Esophagus squamous epithelium (tissue), 5 donors: ENCODE data around the gene CYSLTR2. TPM values are rescaled to one million over a fixed set of nuclear protein-coding genes. Genes with fewer than 3 reads are reported as not detected.

ENCODE experiments used
- DNase-seq: peaks from one replicate; lab custom pipeline; 2025; lab: John Stamatoyannopoulos, UW
- H3K27ac ChIP-seq, 4 donors: fragments of 200-600 bp; sonication (generic); one replicate each; pipeline ENCODE4 v1.5.1; 2016 to 2019; ENCODE audit warnings: mild to moderate bottlenecking in 1 of 4
- H3K27me3 ChIP-seq, 4 donors: fragments of 200-600 bp; sonication (generic); 1 replicate in 3 of 4; 2 replicates in 1 of 4; pipeline versions ENCODE4 v1.5.1 to v1.6.0; 2017 to 2021; ENCODE audit warnings: antibody characterized with exemption in 1 of 4
- H3K36me3 ChIP-seq, 3 donors: fragments of 200-600 bp; sonication (generic); one replicate each; pipeline ENCODE4 v1.5.1; 2016 to 2019
- H3K4me1 ChIP-seq, 3 donors: fragments of 200-600 bp; sonication (generic); one replicate each; pipeline ENCODE4 v1.5.1; 2017 to 2019
- H3K4me3 ChIP-seq, 4 donors: fragments of 200-600 bp; sonication (generic); 1 replicate in 3 of 4; 2 replicates in 1 of 4; pipeline ENCODE4 v1.5.1; 2016 to 2019; ENCODE audit warnings: mild to moderate bottlenecking in 2 of 4, moderate library complexity in 1 of 4
- H3K9me3 ChIP-seq, 3 donors: fragments of 200-600 bp; sonication (generic); one replicate each; pipeline ENCODE4 v1.5.1; 2016 to 2019
- POLR2A ChIP-seq, 4 donors: fragments of 450-650 bp; IDR thresholded peaks; one replicate each; pipeline ENCODE4 v1.6.1; 2017; ENCODE audit warnings: antibody characterized with exemption in 4 of 4, mild to moderate bottlenecking in 4 of 4, moderate library complexity in 3 of 4
- WGBS, 2 donors: methylation state at CpG; one replicate each; pipeline ENCODE4 v1.1.5; 2018; 5-methylcytosine and 5-hydroxymethylcytosine counted together
- intact Hi-C: fragments of 100-400 bp; cut with DNase I; formaldehyde crosslinking; loops from one replicate; pipeline ENCODE4 v1.15.0; 2022
- total RNA-seq, 4 donors: library from RNA; depleted of rRNA; stranded (reverse); fragments of >200 nt; gene quantifications; one replicate each; pipeline ENCODE4 v1.1.0, GENCODE V29; 2016
- TF ChIP-seq, protein P1 (sequence below), 6 experiments: fragments of 450-650 bp in 4 of 6; fragments of 200-600 bp in 2 of 6; sonication (generic) in 2 of 6; IDR thresholded peaks; one replicate each; pipeline ENCODE4 v1.5.1; 2016 to 2019; ENCODE audit warnings: antibody characterized with exemption in 6 of 6, mild to moderate bottlenecking in 4 of 6, moderate library complexity in 4 of 6
- donor health status: DM: yes; HTN: yes; CAD: no.

Gene CYSLTR2
- total RNA-seq, 4 donors from 2014 or later = 0.04 to 0.94 (median 0.21) TPM

DNA sequence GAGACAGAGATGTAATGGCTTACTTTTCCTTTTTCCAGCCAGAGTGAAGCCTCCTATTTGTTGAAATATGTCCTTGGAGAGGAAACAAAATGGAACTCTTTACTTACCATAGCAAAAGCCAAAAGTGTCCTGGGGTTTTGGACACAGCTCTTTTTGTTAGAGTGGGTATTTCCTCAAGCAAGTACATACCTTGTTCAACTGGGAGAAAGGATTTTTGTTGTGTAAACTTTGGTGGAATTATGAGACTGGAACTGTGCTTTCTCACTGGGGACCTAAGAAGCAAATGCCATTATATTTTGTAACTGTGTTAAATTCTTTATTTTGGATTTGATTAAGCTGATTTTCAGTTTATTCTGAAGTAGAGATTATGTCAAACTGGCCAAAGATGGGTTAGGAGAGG, 58.4 kb downstream of the CYSLTR2 start:
- peaks cover 0 to 13% (median 0%) of the 10 kb centered on the region in 3 donors for H3K9me3 ChIP-seq
- H3K36me3 ChIP-seq = no peaks in the 10 kb centered on the region
- no peaks in the 10 kb centered on the region for H3K27me3 ChIP-seq
- no peak overlapping the region for H3K4me3 ChIP-seq
- H3K27ac ChIP-seq = no peak overlapping the region
- H3K4me1 ChIP-seq = no peaks in the 10 kb centered on the region
- DNase-seq = no peak
- no peak for TF ChIP-seq POLR2A (IDR thresholded peaks at IDR 0.05)
- TF ChIP-seq, protein P1, sequence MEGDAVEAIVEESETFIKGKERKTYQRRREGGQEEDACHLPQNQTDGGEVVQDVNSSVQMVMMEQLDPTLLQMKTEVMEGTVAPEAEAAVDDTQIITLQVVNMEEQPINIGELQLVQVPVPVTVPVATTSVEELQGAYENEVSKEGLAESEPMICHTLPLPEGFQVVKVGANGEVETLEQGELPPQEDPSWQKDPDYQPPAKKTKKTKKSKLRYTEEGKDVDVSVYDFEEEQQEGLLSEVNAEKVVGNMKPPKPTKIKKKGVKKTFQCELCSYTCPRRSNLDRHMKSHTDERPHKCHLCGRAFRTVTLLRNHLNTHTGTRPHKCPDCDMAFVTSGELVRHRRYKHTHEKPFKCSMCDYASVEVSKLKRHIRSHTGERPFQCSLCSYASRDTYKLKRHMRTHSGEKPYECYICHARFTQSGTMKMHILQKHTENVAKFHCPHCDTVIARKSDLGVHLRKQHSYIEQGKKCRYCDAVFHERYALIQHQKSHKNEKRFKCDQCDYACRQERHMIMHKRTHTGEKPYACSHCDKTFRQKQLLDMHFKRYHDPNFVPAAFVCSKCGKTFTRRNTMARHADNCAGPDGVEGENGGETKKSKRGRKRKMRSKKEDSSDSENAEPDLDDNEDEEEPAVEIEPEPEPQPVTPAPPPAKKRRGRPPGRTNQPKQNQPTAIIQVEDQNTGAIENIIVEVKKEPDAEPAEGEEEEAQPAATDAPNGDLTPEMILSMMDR (IDR thresholded peaks at IDR 0.05) = no peak
- intact Hi-C loops = no loop called here

DNA sequence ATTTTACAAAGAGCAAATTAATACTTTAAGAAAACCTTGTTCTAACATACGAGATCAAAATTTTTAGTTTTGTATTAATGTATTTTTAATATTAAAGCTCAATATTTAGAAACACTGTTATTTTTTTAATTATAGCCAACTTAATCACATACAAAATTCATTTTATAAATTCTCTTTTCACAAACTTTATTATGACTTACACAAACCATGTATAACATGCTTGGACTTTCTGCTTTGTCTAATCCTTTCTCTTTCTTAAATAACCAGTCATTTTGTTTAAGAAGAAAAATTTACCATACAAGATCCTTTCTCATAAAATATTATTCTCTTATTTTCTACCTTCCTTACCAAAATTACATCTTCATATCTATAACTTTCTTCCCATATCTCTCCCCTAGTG, 62.2 kb downstream of the CYSLTR2 start:
- WGBS, 2 donors = 79 to 83% methylated on average over 1 of the region's 1 CpG
- Histone ChIP-seq H3K9me3 (peaks cover 0 to 40% (median 0%) of the 10 kb centered on the region in 3 donors), H3K36me3 (no peaks in the 10 kb centered on the region), H3K27me3 (no peaks in the 10 kb centered on the region), H3K27ac (no peak overlapping the region), H3K4me3 (no peak overlapping the region), H3K4me1 (no peaks in the 10 kb centered on the region)
- no peak for TF ChIP-seq POLR2A (IDR thresholded peaks at IDR 0.05)
- TF ChIP-seq, protein P1 (IDR thresholded peaks at IDR 0.05) = no peak
- no peak for DNase-seq
- intact Hi-C loops = no loop called here

DNA sequence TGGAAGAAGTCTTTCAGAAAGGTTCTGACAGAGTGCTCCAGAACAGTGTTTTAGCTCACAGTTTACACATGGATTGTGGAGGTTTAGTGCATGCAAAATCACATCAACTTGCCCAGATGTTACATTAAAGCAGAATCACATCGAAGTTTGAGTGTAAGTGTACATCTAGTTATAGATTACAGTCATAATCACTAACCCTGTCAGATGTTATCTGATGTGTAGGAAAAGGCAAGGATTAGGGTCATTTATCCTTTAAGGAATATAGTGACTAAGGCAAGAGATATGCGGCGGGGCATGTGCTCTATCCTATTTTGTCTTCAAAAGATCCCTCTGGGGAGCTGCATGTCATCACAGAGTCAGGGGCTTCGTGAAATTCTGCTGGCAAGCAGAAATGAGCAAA, 66.9 kb downstream of the CYSLTR2 start:
- Histone ChIP-seq H3K27me3 (no peaks in the 10 kb centered on the region), H3K9me3 (peaks cover 0 to 36% (median 0%) of the 10 kb centered on the region in 3 donors), H3K4me3 (no peak overlapping the region), H3K36me3 (no peaks in the 10 kb centered on the region), H3K27ac (no peak overlapping the region), H3K4me1 (no peaks in the 10 kb centered on the region)
- no peak for DNase-seq
- TF ChIP-seq, protein P1 (IDR thresholded peaks at IDR 0.05) = no peak
- TF ChIP-seq POLR2A (IDR thresholded peaks at IDR 0.05) = no peak
- WGBS, 2 donors = 56 to 71% methylated on average over 4 of the region's 4 CpGs
- intact Hi-C loops = no loop called here

DNA sequence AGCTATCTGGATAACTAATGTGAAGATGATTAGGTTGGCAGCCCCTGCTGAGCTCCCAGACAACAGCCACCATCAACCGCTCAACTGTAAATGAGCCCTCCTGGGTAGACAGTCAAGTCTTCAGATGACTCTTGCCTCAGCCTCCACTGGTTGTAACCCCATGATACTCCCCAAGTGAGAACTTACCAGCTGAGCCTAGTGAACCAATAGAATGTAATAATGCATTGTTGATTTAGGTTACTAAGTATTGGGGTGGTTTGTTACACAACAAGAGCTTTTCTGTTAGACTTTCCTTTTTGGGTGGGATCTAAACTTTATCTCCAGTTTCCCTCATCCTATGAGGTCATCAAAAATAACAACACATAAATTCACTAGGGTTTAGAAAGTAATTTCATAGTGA, 69.4 kb downstream of the CYSLTR2 start:
- Histone ChIP-seq H3K27ac (no peak overlapping the region), H3K4me1 (peaks cover 0 to 7% (median 0%) of the 10 kb centered on the region in 3 donors), H3K27me3 (no peaks in the 10 kb centered on the region), H3K4me3 (no peak overlapping the region), H3K9me3 (peaks cover 0 to 17% (median 0%) of the 10 kb centered on the region in 3 donors), H3K36me3 (no peaks in the 10 kb centered on the region)
- no peak for DNase-seq
- intact Hi-C loops = no loop called here
- WGBS, 2 donors = 100% methylated on average over 1 of the region's 1 CpG
- TF ChIP-seq, protein P1 (IDR thresholded peaks at IDR 0.05) = no peak
- TF ChIP-seq POLR2A (IDR thresholded peaks at IDR 0.05) = no peak

DNA sequence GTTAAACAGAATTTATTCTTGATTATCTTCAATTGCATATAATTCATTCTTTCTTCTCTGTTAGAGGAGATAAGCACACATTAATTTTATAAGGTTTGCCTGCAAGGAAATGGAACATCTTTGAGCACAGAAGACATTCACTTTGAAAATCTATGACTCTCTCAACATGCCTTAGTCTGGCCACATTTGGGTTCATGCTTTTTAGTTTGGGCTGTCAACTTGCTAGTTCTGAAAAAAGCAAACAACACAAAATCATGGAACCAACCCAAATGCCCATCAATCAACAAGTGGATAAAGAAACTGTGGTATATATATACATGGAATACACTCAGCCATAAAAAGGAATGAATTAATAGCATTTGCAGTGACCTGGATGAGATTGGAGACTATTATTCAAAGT, 71.5 kb downstream of the CYSLTR2 start:
- H3K4me3 ChIP-seq = no peak overlapping the region
- TF ChIP-seq POLR2A (IDR thresholded peaks at IDR 0.05) = no peak
- TF ChIP-seq, protein P1 (IDR thresholded peaks at IDR 0.05) = no peak
- no peak overlapping the region for H3K27ac ChIP-seq
- no peaks in the 10 kb centered on the region for H3K27me3 ChIP-seq
- no peaks in the 10 kb centered on the region for H3K9me3 ChIP-seq
- peaks cover 0 to 7% (median 0%) of the 10 kb centered on the region in 3 donors for H3K4me1 ChIP-seq
- intact Hi-C loops = no loop called here
- no peaks in the 10 kb centered on the region for H3K36me3 ChIP-seq
- no peak for DNase-seq
